ENCODE measurements around the gene COPE.

- TF ChIP-seq POLR2AphosphoS5 (IDR thresholded peaks at IDR 0.05) (no peak), POLR2A (IDR thresholded peaks at IDR 0.05) (no peak)
These were observed 19.3 kb downstream of the COPE start for GRCh38 chr19:18899624-18900560.
